Ovary (tissue), 9 donors: Measurements from ENCODE around the gene CUZD1. TPM values are rescaled to one million over a fixed set of nuclear protein-coding genes. Genes with fewer than 3 reads are reported as not detected.

ENCODE experiments used
- DNase-seq, 5 donors: peaks; one replicate each; pipeline ENCODE4 v3.0.0-alpha.2; 2019 to 2020
- H3K27ac ChIP-seq, 2 donors: fragments of 200-600 bp; one replicate each; pipeline versions ENCODE4 v1.5.1 to v1.8.0; 2019 to 2022
- H3K27me3 ChIP-seq: fragments of 200-600 bp; one replicate; pipeline ENCODE4 v1.8.0; 2022
- H3K36me3 ChIP-seq: fragments of 200-600 bp; sonication (generic); one replicate; pipeline ENCODE4 v1.5.1; 2019
- H3K4me1 ChIP-seq: one replicate; pipeline ENCODE4 v1.8.1; 2013; ENCODE audit warnings: mild to moderate bottlenecking, moderate library complexity; ENCODE audit not compliant: insufficient read depth
- H3K4me3 ChIP-seq: fragments of 200-600 bp; sonication (generic); one replicate; pipeline ENCODE4 v1.5.1; 2017
- H3K9me3 ChIP-seq, 2 donors: fragments of 200-600 bp in 1 of 2; sonication (generic) in 1 of 2; one replicate each; pipeline versions ENCODE4 v1.5.1 to v1.8.1; 2013 to 2019; ENCODE audit warnings: mild to moderate bottlenecking in 1 of 2, moderate library complexity in 1 of 2
- CTCF ChIP-seq, 3 donors: fragments of 450-650 bp in 2 of 3; fragments of 200-600 bp in 1 of 3; IDR thresholded peaks; one replicate each; pipeline versions ENCODE4 v1.5.1 to v1.8.0; 2016 to 2022; ENCODE audit warnings: antibody characterized with exemption in 3 of 3, mild to moderate bottlenecking in 1 of 3
- EP300 ChIP-seq: sonication (generic); formaldehyde crosslinking; IDR thresholded peaks from one replicate; pipeline ENCODE4 v1.6.1; 2017; ENCODE audit warnings: antibody characterized with exemption
- POLR2A ChIP-seq: fragments of 450-650 bp; IDR thresholded peaks from one replicate; pipeline ENCODE4 v1.6.1; 2017; ENCODE audit warnings: antibody characterized with exemption, mild to moderate bottlenecking, moderate library complexity
- WGBS, 3 donors: extraction: QIAGEN DNeasy Blood & Tissue Kit in 1 of 3; methylation state at CpG; one replicate each; pipeline versions ENCODE4 v1.1.5 to v1.1.7; 2013 to 2017; 5-methylcytosine and 5-hydroxymethylcytosine counted together
- intact Hi-C, 4 donors: fragments of 100-400 bp; cut with DNase I; formaldehyde crosslinking; loops; one replicate each; pipeline versions ENCODE4 v1.11.0 to v1.15.1; 2022 to 2023
- polyA plus RNA-seq, 2 donors: library from polyadenylated mRNA; stranded (reverse); fragments of 200-250 nt in 1 of 2; fragments of 350-450 nt in 1 of 2; fragmentation: Illumina TruSeq in 1 of 2; extraction: RNeasy Lipid Tissue Mini Kit (QIAGEN cat#74804) in 1 of 2; gene quantifications; one replicate each; pipeline ENCODE4 v1.2.3, GENCODE V29; 2013 to 2014
- total RNA-seq, 7 donors: library from RNA; depleted of rRNA in 2 of 7; stranded (reverse); fragments of >200 nt in 2 of 7; fragmentation: NEBNext Ultra II Directional in 3 of 7; extraction: Animal tissue kit (Norgen Biotek cat#: 25700) in 3 of 7; gene quantifications; one replicate each; pipeline versions ENCODE4 v1.1.0 to v1.2.4, GENCODE V29; 2016 to 2023
- donor health status: DM: no; HTN: no; CAD: no; lungs with moderate emphysema.
- donor health status: DM: no; HTN: no; CAD: no.
- donor health status: Bipolar disorder and iron deficiency.
- donor health status: DM: yes; HTN: yes; CAD: no.
- donor health status: DM: no; HTN: no; CAD: no.
- donor health status: DM: yes; HTN: yes; CAD: no.

The CUZD1 gene
- total and polyA plus RNA-seq, 9 donors, result 0.36 to 2.9 (median 0.83) TPM

- no peaks in the 10 kb centered on the region for H3K27me3 ChIP-seq
- no peaks in the 10 kb centered on the region for H3K9me3 ChIP-seq
- TF ChIP-seq POLR2A, result no peak
- TF ChIP-seq CTCF (IDR thresholded peaks at IDR 0.05), result no peak
- no peak for TF ChIP-seq EP300
- no peak for DNase-seq
- WGBS, 3 donors, result 65 to 77% (median 71%) methylated on average over 2 of the region's 2 CpGs
- H3K4me1 ChIP-seq, result no peaks in the 10 kb centered on the region
- no peak overlapping the region for H3K27ac ChIP-seq
- intact Hi-C loops, result no loop called here
- H3K4me3 ChIP-seq, result no peak overlapping the region
- H3K36me3 ChIP-seq, result no peaks in the 10 kb centered on the region
These were observed 31.2 kb downstream of the CUZD1 start for GRCh38 chr10:122814493-122814892.

- no peak for TF ChIP-seq EP300
- TF ChIP-seq CTCF (IDR thresholded peaks at IDR 0.05), result no peak
- no peak for TF ChIP-seq POLR2A
- Histone ChIP-seq H3K27me3 (no peaks in the 10 kb centered on the region), H3K4me3 (no peak overlapping the region), H3K36me3 (no peaks in the 10 kb centered on the region), H3K27ac (no peak overlapping the region), H3K9me3 (no peaks in the 10 kb centered on the region), H3K4me1 (no peaks in the 10 kb centered on the region)
- WGBS, 3 donors, result 68 to 77% (median 73%) methylated on average over 4 of the region's 4 CpGs
- intact Hi-C loops, result no loop called here
- DNase-seq, result no peak
These were observed 32.9 kb downstream of the CUZD1 start for GRCh38 chr10:122812751-122813150.

GRCh38 chr10:122802282-122802681 is 43.4 kb downstream of the CUZD1 start:
- no peak overlapping the region for H3K4me3 ChIP-seq
- TF ChIP-seq POLR2A (no peak), EP300 (no peak), CTCF (IDR thresholded peaks at IDR 0.05) (no peak)
- no peaks in the 10 kb centered on the region for H3K27me3 ChIP-seq
- no peaks in the 10 kb centered on the region for H3K9me3 ChIP-seq
- H3K36me3 ChIP-seq, result no peaks in the 10 kb centered on the region
- DNase-seq, result no peak
- H3K27ac ChIP-seq, result no peak overlapping the region
- no peaks in the 10 kb centered on the region for H3K4me1 ChIP-seq
- intact Hi-C loops, result no loop called here
- WGBS, 3 donors, result 84 to 86% (median 84%) methylated on average over 7 of the region's 7 CpGs

- Histone ChIP-seq H3K4me3 (no peak overlapping the region), H3K36me3 (no peaks in the 10 kb centered on the region), H3K27me3 (no peaks in the 10 kb centered on the region), H3K27ac (no peak overlapping the region), H3K9me3 (no peaks in the 10 kb centered on the region), H3K4me1 (no peaks in the 10 kb centered on the region)
- TF ChIP-seq POLR2A (no peak), EP300 (no peak), CTCF (IDR thresholded peaks at IDR 0.05) (no peak)
- DNase-seq, result no peak
- WGBS, 3 donors, result 72 to 79% (median 79%) methylated on average over 12 of the region's 12 CpGs
- intact Hi-C loops, result no loop called here
These were observed 46.9 kb downstream of the CUZD1 start for GRCh38 chr10:122798704-122799231.
